NK-92 (cell line): ENCODE results near the gene NPIPB12.
"Not testable (repeated sequence)": the region's sequence is repeated elsewhere in the genome, so short reads cannot be mapped to it uniquely, and the experiment has no call there.

Source experiments
- DNase-seq: peaks from one replicate; lab custom pipeline; 2025; ENCODE audit not compliant: unreplicated experiment; lab: John Stamatoyannopoulos, UW

The NPIPB12 gene

DNA sequence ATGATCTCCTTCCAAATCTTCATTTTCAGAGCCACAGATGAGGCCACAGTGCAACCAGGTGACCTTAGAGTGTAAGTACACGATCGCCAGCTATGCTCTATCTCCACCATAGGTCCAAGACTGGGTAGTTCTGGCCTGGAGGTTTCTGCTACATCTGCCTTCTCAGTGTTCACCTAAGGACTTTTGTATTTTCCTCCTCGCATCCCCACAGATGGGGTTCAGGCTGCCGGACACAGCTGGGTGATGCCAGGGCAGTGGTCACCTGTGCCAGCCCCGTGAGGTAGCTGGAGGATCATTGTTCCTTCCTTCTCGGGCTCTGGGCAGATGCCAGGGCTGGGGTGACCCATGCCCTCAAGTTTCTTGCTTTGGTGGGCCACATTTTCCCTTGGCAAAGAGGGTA, at the start of gene NPIPB12:
Gene NPIPB12 (minus strand): TSS at position 101 of the 400 bp plus-strand sequence.
- DNase-seq: not testable (repeated sequence)

GRCh38 chr16:29521520-29521919, 15.3 kb upstream of the NPIPB12 start:
- not testable (repeated sequence) for DNase-seq

GRCh38 chr16:29482276-29482675, 23.9 kb downstream of the NPIPB12 start:
- DNase-seq: not testable (repeated sequence)

GRCh38 chr16:29472065-29472464, 34.1 kb downstream of the NPIPB12 start:
- DNase-seq: not testable (repeated sequence)

DNA sequence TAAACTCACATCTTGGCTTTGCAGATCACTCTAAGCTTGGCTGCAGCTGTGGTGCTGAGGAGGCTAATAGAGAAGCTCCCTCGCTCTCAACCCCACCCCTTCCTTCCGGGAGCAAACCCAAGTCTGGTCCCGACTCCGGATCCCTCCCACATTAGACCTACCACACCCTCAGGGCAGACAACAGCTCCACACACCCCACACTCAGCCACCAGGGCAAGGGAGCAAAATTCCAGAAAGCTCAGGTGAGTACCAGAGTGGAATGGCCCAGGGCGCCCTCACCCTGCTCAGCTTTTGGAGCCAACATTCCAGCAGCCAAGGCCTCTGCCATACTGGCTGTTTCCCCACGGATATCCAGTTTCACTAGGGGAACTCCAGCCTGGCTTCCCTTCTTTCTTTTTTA, 36.5 kb downstream of the NPIPB12 start:
- DNase-seq: not testable (repeated sequence)

DNA sequence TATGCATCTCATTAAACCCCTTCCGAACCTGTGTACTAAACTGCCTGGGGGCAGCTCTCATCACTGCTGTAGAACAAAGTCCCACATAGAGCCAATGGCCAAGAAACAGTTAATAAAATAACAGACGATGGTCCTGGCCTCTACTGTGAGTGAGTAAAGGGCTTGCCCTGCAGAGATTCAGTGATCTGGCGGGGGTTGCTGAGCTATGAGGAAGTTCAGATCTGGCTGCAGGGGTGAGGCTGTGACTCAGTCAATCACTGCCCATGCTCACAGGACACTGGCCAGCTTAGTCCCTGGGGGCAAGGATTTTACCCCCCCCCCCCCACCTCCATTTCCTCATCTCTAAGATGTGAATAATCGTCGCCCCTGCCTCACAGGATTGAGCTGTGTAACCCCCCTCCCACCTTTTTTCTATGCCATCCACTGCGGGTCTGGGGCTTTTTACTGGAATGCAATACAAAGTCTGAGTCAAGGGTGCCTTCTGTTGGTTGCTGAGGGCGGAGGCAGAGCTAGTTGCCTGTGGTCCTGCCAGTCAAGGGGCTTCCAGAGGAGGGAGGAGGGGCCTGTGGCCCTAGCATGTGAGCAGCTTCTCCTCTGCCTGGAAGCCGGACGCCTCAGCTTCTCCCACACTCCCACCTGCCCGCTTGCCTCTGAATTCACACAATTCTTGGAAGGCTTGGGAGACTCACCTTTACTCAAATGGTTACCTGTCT, 38.4 kb downstream of the NPIPB12 start:
- not testable (repeated sequence) for DNase-seq

DNA sequence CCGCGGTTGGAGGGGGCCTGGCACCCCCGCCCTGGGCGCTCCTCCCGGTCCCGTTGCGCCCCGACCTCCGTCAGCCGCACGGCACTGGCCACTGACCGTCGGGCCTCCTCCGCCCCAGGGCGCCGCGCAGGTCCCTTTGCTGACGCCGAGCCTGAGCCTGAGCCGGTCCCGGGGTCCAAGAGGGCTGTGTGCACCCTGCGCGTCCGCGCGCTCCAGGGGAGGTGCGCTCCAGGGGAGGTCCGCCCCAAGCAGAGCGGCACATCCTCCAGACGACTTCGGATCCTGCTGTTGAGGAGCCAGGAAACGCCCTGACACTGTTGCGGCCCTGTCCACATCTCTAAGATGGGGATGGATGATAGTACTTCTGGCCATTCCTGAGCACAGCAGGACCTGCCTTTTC, 39.3 kb downstream of the NPIPB12 start:
- DNase-seq: not testable (repeated sequence)

- not testable (repeated sequence) for DNase-seq
Measured at GRCh38 chr16:29465985-29466824, 40.0 kb downstream of the NPIPB12 start.

DNA sequence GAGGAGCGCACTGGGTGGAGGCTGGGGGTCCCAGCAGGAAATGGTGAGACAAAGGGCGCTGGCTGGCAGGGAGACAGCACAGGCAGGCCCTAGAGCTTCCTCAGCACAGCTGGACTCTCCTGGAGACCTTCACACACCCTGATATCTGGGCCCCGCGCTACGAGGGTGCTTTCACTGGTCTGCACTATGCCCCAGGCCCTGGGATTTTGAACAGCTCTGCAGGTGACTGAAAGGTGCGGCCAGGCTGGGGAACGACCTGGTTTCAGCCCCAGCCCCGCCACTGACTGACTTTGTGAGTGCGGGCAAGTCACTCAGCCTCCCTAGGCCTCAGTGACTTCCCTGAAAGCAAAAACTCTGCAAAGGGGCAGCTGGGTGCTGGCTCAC, 45.6 kb downstream of the NPIPB12 start:
- not testable (repeated sequence) for DNase-seq

- not testable (repeated sequence) for DNase-seq
Measured at GRCh38 chr16:29459706-29460646, 46.2 kb downstream of the NPIPB12 start, which contains the start of gene SULT1A4. Gene SULT1A4 (plus strand): TSS chr16:29459913. CDS start chr16:29461386, 1,473 bp downstream.

GRCh38 chr16:29457660-29458059, 48.5 kb downstream of the NPIPB12 start:
- DNase-seq: not testable (repeated sequence)

- DNase-seq: not testable (repeated sequence)
Measured at GRCh38 chr16:29454828-29455227, 51.4 kb downstream of the NPIPB12 start.

- not testable (repeated sequence) for DNase-seq
Measured at GRCh38 chr16:29454269-29454668, 51.9 kb downstream of the NPIPB12 start, which contains the start of the genes BOLA2 and SLX1B. Gene BOLA2 (minus strand): TSS chr16:29454351. CDS start chr16:29454253, 98 bp downstream. Gene SLX1B (plus strand): TSS chr16:29454533.

GRCh38 chr16:29453754-29454153, 52.5 kb downstream of the NPIPB12 start:
- not testable (repeated sequence) for DNase-seq
